Measurements from ENCODE around the gene ELMOD1.

The ELMOD1 gene

GRCh38 chr11:107691000-107691750 lies 100.2 kb downstream of the ELMOD1 start:
- Histone ChIP-seq H3K4me1 (ENCODE audit: control insufficient read depth, insufficient read depth, low read length) (no peaks in the 10 kb centered on the region), H3K4me3 (ENCODE audit: low read depth, low read length) (no peak overlapping the region), H3K36me3 (ENCODE audit: control insufficient read depth in 2 of 2, insufficient read depth in 1 of 2, low read length in 2 of 2) (no peaks in the 10 kb centered on the region), H3K27ac (ENCODE audit: extremely low read depth, low read depth, low read length) (no peak overlapping the region), H3K9me3 (ENCODE audit: control insufficient read depth, insufficient read depth, low read depth, low read length) (no peaks in the 10 kb centered on the region)
- CTCF ChIA-PET: interaction anchor here (0.5 to 4.9 kb wide), 5 partner anchors 10 to 752 kb away, joined by 3 to 98 read pairs (median 3); partner anchors contain the start of gene ALKBH8
- TF ChIP-seq ZNF580 (tag by site-specific recombination; IDR thresholded peaks at IDR 0.05): 0 out of 2 replicates have a peak, but pooled peaks have one; percentile 28
- no peak for TF ChIP-seq ZNF610 (tag by site-specific recombination; IDR thresholded peaks at IDR 0.05; ENCODE audit: borderline replicate concordance)
- no peak for TF ChIP-seq YY2 (tag by site-specific recombination; IDR thresholded peaks at IDR 0.05)
- TF ChIP-seq ZNF629 (tag by site-specific recombination; IDR thresholded peaks at IDR 0.05): 0 out of 2 replicates have a peak, but pooled peaks have one; percentile 18
- peak; percentile 71; the same call in 1 of the 2 replicates for TF ChIP-seq PRDM6 (tag by site-specific recombination; IDR thresholded peaks at IDR 0.05)
- TF ChIP-seq ZBTB17 (tag by site-specific recombination; IDR thresholded peaks at IDR 0.05): peak; percentile 35; the same call in 1 of the 2 replicates
- TF ChIP-seq ZNF549 (tag by site-specific recombination; IDR thresholded peaks at IDR 0.05): peak; percentile 33; the same call in 1 of the 2 replicates
- peak; percentile 31; the same call in 1 of the 2 replicates for TF ChIP-seq BCL11B (tag by site-specific recombination; IDR thresholded peaks at IDR 0.05; ENCODE audit: low read depth)
- TF ChIP-seq ZEB2 (tag by site-specific recombination; IDR thresholded peaks at IDR 0.05): peak; percentile 53; the same call in 1 of the 2 replicates
- TF ChIP-seq ZNF843 (tag by site-specific recombination; IDR thresholded peaks at IDR 0.05): peak; percentile 90
- 0 out of 2 replicates have a peak, but pooled peaks have one; percentile 22 for TF ChIP-seq KLF8 (tag by site-specific recombination; IDR thresholded peaks at IDR 0.05)
- TF ChIP-seq PRDM10 (tag by site-specific recombination; IDR thresholded peaks at IDR 0.05): no peak
- TF ChIP-seq ZXDB (tag by site-specific recombination; IDR thresholded peaks at IDR 0.05): peak; percentile 73
- peak; percentile 45; the same call in 1 of the 2 replicates for TF ChIP-seq OSR2 (tag by site-specific recombination; IDR thresholded peaks at IDR 0.05)
- no peak for TF ChIP-seq SP3 (tag by site-specific recombination; IDR thresholded peaks at IDR 0.05)
- TF ChIP-seq OVOL3 (tag by site-specific recombination; IDR thresholded peaks at IDR 0.05): 0 out of 2 replicates have a peak, but pooled peaks have one; percentile 34
- TF ChIP-seq WT1 (tag by site-specific recombination; IDR thresholded peaks at IDR 0.05): peak; percentile 88
- TF ChIP-seq ZNF18 (tag by site-specific recombination; IDR thresholded peaks at IDR 0.05): 0 out of 2 replicates have a peak, but pooled peaks have one; percentile 12
- peak; percentile 54 for TF ChIP-seq FEZF1 (tag by site-specific recombination; IDR thresholded peaks at IDR 0.05)
- no peak for TF ChIP-seq ZNF416 (tag by site-specific recombination; IDR thresholded peaks at IDR 0.05)
- POLR2A ChIA-PET: no interaction called here
